K562 (cell line): ENCODE results near the gene CALML4.

ENCODE experiments used
- BCL6 ChIP-seq: fragments of 250-450 bp; sonication (Bioruptor Pico); IDR thresholded peaks from 2 replicates; pipeline ENCODE4 v1.4.0; 2020
- BHLHE40 ChIP-seq: IDR thresholded peaks from 2 replicates; pipeline ENCODE4 v1.6.1; 2011; ENCODE audit warnings: low read length, improper control_type of control experiment
- FOS ChIP-seq: IDR thresholded peaks from 3 replicates; pipeline ENCODE4 v1.6.1; 2011; ENCODE audit not compliant: insufficient read length; ENCODE audit errors: extremely low read depth
- HDAC1 ChIP-seq, 2 experiments: fragments of 450-650 bp; IDR thresholded peaks; 2 replicates each; pipeline ENCODE4 v1.6.1; 2016 to 2017; ENCODE audit warnings: inconsistent platforms in 1 of 2, mild to moderate bottlenecking in 1 of 2, moderate library complexity in 1 of 2
- NCOR1 ChIP-seq: fragments of 450-650 bp; IDR thresholded peaks from 2 replicates; pipeline ENCODE4 v1.6.1; 2016; ENCODE audit warnings: mild to moderate bottlenecking, moderate library complexity
- POLR2AphosphoS5 ChIP-seq: IDR thresholded peaks from 2 replicates; pipeline ENCODE4 v1.6.1; 2011; ENCODE audit warnings: mild to moderate bottlenecking, low read depth, low read length, moderate library complexity; ENCODE audit not compliant: control insufficient read depth, insufficient read depth
- RBFOX2 ChIP-seq: fragments of 200-400 bp; formaldehyde crosslinking; IDR thresholded peaks from 2 replicates; pipeline ENCODE4 v1.6.1; 2017; ENCODE audit warnings: low read depth, mild to moderate bottlenecking, low read length, moderate library complexity
- TEAD4 ChIP-seq, 2 experiments: sonication (generic) in 1 of 2; formaldehyde crosslinking in 1 of 2; IDR thresholded peaks; 2 replicates each; pipeline versions ENCODE4 v1.6.1 to v1.8.0; 2012 to 2022; ENCODE audit warnings: borderline replicate concordance in 1 of 2, inconsistent platforms in 1 of 2, low read length in 1 of 2, mild to moderate bottlenecking in 1 of 2, missing genetic modification reagents in 1 of 2
- ZNF224 ChIP-seq: sonication (generic); formaldehyde crosslinking; IDR thresholded peaks from 2 replicates; pipeline ENCODE4 v1.8.0; 2022; ENCODE audit warnings: mild to moderate bottlenecking, missing genetic modification reagents
- TF ChIP-seq, protein P1 (sequence below): sonication (generic); formaldehyde crosslinking; IDR thresholded peaks from 2 replicates; pipeline ENCODE4 v1.8.0; 2023; ENCODE audit warnings: mild to moderate bottlenecking, missing genetic modification reagents
- TF ChIP-seq, protein P2 (sequence below): sonication (generic); formaldehyde crosslinking; IDR thresholded peaks from 2 replicates; pipeline ENCODE4 v1.8.0; 2022; ENCODE audit warnings: mild to moderate bottlenecking, missing genetic modification reagents, borderline replicate concordance

DNA sequence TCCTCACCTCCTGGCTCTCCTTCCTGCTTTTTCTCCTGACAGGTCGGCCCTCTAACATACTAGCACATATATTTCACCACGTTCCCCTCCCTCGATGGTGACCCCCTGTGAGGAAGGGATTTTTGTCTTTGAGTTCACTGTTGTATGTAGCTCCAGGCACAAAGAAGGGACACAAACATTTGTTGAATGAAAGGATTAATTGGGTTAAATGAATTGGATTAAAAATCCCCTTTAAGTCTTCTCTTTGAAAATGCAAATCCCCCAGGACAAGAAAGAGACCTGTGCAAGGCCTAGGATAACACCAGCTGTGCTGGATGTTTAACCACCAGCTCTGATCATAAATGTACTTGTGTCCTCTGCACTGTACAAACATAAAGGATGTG lies 3.3 kb downstream of the CALML4 start:
- TF ChIP-seq POLR2AphosphoS5 (no peak), RBFOX2 (no peak), TEAD4 (IDR thresholded peaks at IDR 0.05; ENCODE audit: low read length) (no peak), TEAD4 (CRISPR knock-in tag; IDR thresholded peaks at IDR 0.05; ENCODE audit: borderline replicate concordance) (no peak), ZNF224 (no peak), NCOR1 (no peak), FOS (no peak), HDAC1 (IDR thresholded peaks at IDR 0.05) (no peak), BHLHE40 (no peak), BCL6 (no peak)
- TF ChIP-seq, protein P1, sequence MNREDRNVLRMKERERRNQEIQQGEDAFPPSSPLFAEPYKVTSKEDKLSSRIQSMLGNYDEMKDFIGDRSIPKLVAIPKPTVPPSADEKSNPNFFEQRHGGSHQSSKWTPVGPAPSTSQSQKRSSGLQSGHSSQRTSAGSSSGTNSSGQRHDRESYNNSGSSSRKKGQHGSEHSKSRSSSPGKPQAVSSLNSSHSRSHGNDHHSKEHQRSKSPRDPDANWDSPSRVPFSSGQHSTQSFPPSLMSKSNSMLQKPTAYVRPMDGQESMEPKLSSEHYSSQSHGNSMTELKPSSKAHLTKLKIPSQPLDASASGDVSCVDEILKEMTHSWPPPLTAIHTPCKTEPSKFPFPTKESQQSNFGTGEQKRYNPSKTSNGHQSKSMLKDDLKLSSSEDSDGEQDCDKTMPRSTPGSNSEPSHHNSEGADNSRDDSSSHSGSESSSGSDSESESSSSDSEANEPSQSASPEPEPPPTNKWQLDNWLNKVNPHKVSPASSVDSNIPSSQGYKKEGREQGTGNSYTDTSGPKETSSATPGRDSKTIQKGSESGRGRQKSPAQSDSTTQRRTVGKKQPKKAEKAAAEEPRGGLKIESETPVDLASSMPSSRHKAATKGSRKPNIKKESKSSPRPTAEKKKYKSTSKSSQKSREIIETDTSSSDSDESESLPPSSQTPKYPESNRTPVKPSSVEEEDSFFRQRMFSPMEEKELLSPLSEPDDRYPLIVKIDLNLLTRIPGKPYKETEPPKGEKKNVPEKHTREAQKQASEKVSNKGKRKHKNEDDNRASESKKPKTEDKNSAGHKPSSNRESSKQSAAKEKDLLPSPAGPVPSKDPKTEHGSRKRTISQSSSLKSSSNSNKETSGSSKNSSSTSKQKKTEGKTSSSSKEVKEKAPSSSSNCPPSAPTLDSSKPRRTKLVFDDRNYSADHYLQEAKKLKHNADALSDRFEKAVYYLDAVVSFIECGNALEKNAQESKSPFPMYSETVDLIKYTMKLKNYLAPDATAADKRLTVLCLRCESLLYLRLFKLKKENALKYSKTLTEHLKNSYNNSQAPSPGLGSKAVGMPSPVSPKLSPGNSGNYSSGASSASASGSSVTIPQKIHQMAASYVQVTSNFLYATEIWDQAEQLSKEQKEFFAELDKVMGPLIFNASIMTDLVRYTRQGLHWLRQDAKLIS (CRISPR knock-in tag): no peak
- TF ChIP-seq, protein P2, sequence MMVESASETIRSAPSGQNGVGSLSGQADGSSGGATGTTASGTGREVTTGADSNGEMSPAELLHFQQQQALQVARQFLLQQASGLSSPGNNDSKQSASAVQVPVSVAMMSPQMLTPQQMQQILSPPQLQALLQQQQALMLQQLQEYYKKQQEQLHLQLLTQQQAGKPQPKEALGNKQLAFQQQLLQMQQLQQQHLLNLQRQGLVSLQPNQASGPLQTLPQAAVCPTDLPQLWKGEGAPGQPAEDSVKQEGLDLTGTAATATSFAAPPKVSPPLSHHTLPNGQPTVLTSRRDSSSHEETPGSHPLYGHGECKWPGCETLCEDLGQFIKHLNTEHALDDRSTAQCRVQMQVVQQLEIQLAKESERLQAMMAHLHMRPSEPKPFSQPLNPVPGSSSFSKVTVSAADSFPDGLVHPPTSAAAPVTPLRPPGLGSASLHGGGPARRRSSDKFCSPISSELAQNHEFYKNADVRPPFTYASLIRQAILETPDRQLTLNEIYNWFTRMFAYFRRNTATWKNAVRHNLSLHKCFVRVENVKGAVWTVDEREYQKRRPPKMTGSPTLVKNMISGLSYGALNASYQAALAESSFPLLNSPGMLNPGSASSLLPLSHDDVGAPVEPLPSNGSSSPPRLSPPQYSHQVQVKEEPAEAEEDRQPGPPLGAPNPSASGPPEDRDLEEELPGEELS (CRISPR knock-in tag): no peak
